Prostate gland (tissue), 2 donors: ENCODE measurements around the gene GPR161.

ENCODE experiments used
- POLR2A ChIP-seq: fragments of 450-650 bp; IDR thresholded peaks from one replicate; pipeline ENCODE4 v1.6.1; 2016; ENCODE audit warnings: antibody characterized with exemption, mild to moderate bottlenecking
- POLR2AphosphoS5 ChIP-seq: sonication (generic); formaldehyde crosslinking; IDR thresholded peaks from one replicate; pipeline ENCODE4 v1.6.1; 2017; ENCODE audit warnings: antibody characterized with exemption
- TF ChIP-seq, protein P1 (sequence below), 4 experiments: fragments of 200-600 bp in 2 of 4; fragments of 450-650 bp in 2 of 4; sonication (generic) in 2 of 4; IDR thresholded peaks; 1 replicate in 3 of 4; 2 replicates in 1 of 4; pipeline ENCODE4 v1.5.1; 2016 to 2019; ENCODE audit warnings: antibody characterized with exemption in 4 of 4, mild to moderate bottlenecking in 2 of 4, moderate library complexity in 2 of 4

DNA sequence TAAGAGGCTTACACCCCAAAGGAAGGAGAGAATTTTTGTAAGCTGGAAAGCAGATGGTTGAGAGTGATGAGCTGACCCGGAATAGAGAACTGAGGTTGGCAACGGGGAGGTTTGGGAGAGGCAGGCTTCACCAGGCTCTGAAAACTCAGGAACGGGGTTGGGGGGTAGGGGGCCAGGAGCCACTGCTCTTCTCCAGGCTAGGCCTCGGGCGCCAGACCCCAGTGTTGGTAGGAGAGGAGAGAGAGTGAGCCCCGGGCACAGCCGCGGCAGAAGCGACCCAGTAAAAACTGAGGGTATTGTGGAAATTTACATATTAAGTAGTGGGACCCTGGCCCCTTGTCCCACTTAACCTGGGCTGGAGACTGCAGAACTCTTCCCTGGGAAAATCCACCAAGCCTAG, 45.7 kb downstream of the GPR161 start:
- TF ChIP-seq, protein P1, sequence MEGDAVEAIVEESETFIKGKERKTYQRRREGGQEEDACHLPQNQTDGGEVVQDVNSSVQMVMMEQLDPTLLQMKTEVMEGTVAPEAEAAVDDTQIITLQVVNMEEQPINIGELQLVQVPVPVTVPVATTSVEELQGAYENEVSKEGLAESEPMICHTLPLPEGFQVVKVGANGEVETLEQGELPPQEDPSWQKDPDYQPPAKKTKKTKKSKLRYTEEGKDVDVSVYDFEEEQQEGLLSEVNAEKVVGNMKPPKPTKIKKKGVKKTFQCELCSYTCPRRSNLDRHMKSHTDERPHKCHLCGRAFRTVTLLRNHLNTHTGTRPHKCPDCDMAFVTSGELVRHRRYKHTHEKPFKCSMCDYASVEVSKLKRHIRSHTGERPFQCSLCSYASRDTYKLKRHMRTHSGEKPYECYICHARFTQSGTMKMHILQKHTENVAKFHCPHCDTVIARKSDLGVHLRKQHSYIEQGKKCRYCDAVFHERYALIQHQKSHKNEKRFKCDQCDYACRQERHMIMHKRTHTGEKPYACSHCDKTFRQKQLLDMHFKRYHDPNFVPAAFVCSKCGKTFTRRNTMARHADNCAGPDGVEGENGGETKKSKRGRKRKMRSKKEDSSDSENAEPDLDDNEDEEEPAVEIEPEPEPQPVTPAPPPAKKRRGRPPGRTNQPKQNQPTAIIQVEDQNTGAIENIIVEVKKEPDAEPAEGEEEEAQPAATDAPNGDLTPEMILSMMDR (IDR thresholded peaks at IDR 0.05): no peak
- TF ChIP-seq POLR2A (no peak), POLR2AphosphoS5 (no peak)
